GM12892 (cell line): Measurements from ENCODE around the gene PLEKHH2.
"Not testable (repeated sequence)": the region's sequence is repeated elsewhere in the genome, so short reads cannot be mapped to it uniquely, and the experiment has no call there.

ENCODE experiments used
- POLR2A ChIP-seq: IDR thresholded peaks from 2 replicates; pipeline ENCODE4 v1.6.1; 2011; ENCODE audit warnings: low read depth, low read length, control low read depth
- TAF1 ChIP-seq: IDR thresholded peaks from 2 replicates; pipeline ENCODE4 v1.6.1; 2011; ENCODE audit warnings: low read depth, mild to moderate bottlenecking, control low read depth, low read length, borderline replicate concordance

DNA sequence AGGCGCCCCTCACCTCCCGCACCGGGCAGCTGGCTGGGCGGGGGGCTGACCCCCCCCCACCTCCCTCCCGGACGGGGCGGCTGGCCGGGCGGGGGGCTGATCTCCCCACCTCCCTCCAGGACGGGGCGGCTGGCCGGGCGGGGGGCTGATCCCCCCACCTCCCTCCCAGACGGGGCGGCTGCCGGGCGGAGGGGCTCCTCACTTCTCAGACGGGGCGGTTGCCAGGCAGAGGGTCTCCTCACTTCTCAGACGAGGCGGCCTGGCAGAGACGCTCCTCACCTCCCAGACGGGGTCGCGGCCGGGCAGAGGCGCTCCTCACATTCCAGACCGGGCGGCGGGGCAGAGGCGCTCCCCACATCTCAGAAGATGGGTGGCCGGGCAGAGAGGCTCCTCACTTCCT lies 40.7 kb downstream of the PLEKHH2 start:
- TF ChIP-seq POLR2A, TAF1: not testable (repeated sequence)
